Pulmonary artery endothelial cell (primary cell): ENCODE results near the gene TMEM132D. TPM values are rescaled to one million over a fixed set of nuclear protein-coding genes. Genes with fewer than 3 reads are reported as not detected.

Experiments
- DNase-seq: peaks from one replicate; pipeline ENCODE4 v3.0.0-alpha.2; 2011; ENCODE audit warnings: low read depth, low spot score
- total RNA-seq: library from RNA; depleted of rRNA; stranded (reverse); fragments of >200 nt; gene quantifications from 2 replicates; pipeline ENCODE4 v1.2.3, GENCODE V29; 2014

The TMEM132D gene
- total RNA-seq, 1 donor from 2014 or later = not detected

- DNase-seq = no peak
Observed at GRCh38 chr12:129826273-129826672, 77.6 kb downstream of the TMEM132D start.

- DNase-seq = no peak
Observed at GRCh38 chr12:129825316-129825715, 78.5 kb downstream of the TMEM132D start.

- DNase-seq = no peak
Observed at GRCh38 chr12:129821964-129822363, 81.9 kb downstream of the TMEM132D start.

- DNase-seq = no peak
Observed at GRCh38 chr12:129819391-129819790, 84.4 kb downstream of the TMEM132D start.

- no peak for DNase-seq
Observed at GRCh38 chr12:129815846-129816245, 88.0 kb downstream of the TMEM132D start.

- no peak for DNase-seq
Observed at GRCh38 chr12:129811963-129812362, 91.9 kb downstream of the TMEM132D start.

GRCh38 chr12:129807136-129807535, 96.7 kb downstream of the TMEM132D start:
- no peak for DNase-seq

GRCh38 chr12:129791396-129791795, 112.4 kb downstream of the TMEM132D start:
- no peak for DNase-seq

- DNase-seq = no peak
Observed at GRCh38 chr12:129790930-129791329, 112.9 kb downstream of the TMEM132D start.

GRCh38 chr12:129790331-129790730, 113.5 kb downstream of the TMEM132D start:
- no peak for DNase-seq

- DNase-seq = no peak
Observed at GRCh38 chr12:129789921-129790320, 113.9 kb downstream of the TMEM132D start.

- DNase-seq = no peak
Observed at GRCh38 chr12:129788506-129789084, 115.2 kb downstream of the TMEM132D start.

- no peak for DNase-seq
Observed at GRCh38 chr12:129779989-129780388, 123.8 kb downstream of the TMEM132D start.

GRCh38 chr12:129779033-129779432, 124.8 kb downstream of the TMEM132D start:
- no peak for DNase-seq

- DNase-seq = no peak
Observed at GRCh38 chr12:129776977-129777667, 126.7 kb downstream of the TMEM132D start.

GRCh38 chr12:129772501-129773493, 131.0 kb downstream of the TMEM132D start:
- no peak for DNase-seq

- no peak for DNase-seq
Observed at GRCh38 chr12:129771238-129771637, 132.6 kb downstream of the TMEM132D start.

- no peak for DNase-seq
Observed at GRCh38 chr12:129765719-129766118, 138.1 kb downstream of the TMEM132D start.

- no peak for DNase-seq
Observed at GRCh38 chr12:129762436-129762835, 141.4 kb downstream of the TMEM132D start.

GRCh38 chr12:129753586-129753985, 150.2 kb downstream of the TMEM132D start:
- DNase-seq = no peak

- DNase-seq = no peak
Observed at GRCh38 chr12:129750421-129750820, 153.4 kb downstream of the TMEM132D start.

GRCh38 chr12:129746318-129746717, 157.5 kb downstream of the TMEM132D start:
- DNase-seq = no peak
